H1 (cell line): ENCODE results near the gene PDE4C. TPM values are rescaled to one million over a fixed set of nuclear protein-coding genes. Genes with fewer than 3 reads are reported as not detected.
A peak's percentile ranks its signal among the peaks of the same experiment; 100 is the strongest.

Source experiments
- CTCF ChIA-PET: fragments of 300-600 bp; sonication (Branson Sonifier 250); formaldehyde crosslinking; loops from one replicate; lab custom pipeline; 2021; ENCODE audit not compliant: partially characterized antibody; lab: Charles Lee
- POLR2A ChIA-PET: fragments of 300-600 bp; sonication (Branson Sonifier 250); formaldehyde crosslinking; loops from one replicate; lab custom pipeline; 2021; ENCODE audit warnings: inconsistent platforms; ENCODE audit not compliant: partially characterized antibody; lab: Charles Lee
- DNase-seq, 2 experiments: peaks; one replicate each; pipeline versions ENCODE4 v3.0.0 to v3.0.0-alpha.2; 2010 to 2022; ENCODE audit warnings: low spot score in 2 of 2, low read depth in 1 of 2, mixed read lengths in 1 of 2
- FAIRE-seq: peaks from 2 replicates; lab custom pipeline; 2011; peaks lifted over from hg19 to GRCh38; lab: Jason Lieb, UNC
- H2AFZ ChIP-seq: 2 replicates; pipeline ENCODE4 v1.8.1; 2012; ENCODE audit warnings: low read length, inconsistent platforms
- H2AK5ac ChIP-seq: 2 replicates; pipeline ENCODE4 v1.6.1; 2013; ENCODE audit warnings: low read depth, low read length
- H2BK120ac ChIP-seq: replicated peaks from 2 replicates; pipeline ENCODE3; 2013; ENCODE audit warnings: low read depth, low read length, inconsistent platforms
- H2BK12ac ChIP-seq: 2 replicates; pipeline ENCODE4 v1.6.1; 2013; ENCODE audit warnings: low read depth, low read length
- H2BK15ac ChIP-seq: 2 replicates; pipeline ENCODE4 v1.6.1; 2013; ENCODE audit warnings: low read length
- H2BK20ac ChIP-seq: 2 replicates; pipeline ENCODE4 v1.6.1; 2013; ENCODE audit warnings: low read length
- H2BK5ac ChIP-seq: 2 replicates; pipeline ENCODE4 v1.6.1; 2013; ENCODE audit warnings: low read depth, low read length
- H3K14ac ChIP-seq: 2 replicates; pipeline ENCODE4 v1.6.1; 2013; ENCODE audit warnings: inconsistent platforms; ENCODE audit not compliant: insufficient read length
- H3K18ac ChIP-seq: 2 replicates; pipeline ENCODE4 v1.6.1; 2013; ENCODE audit warnings: low read length; ENCODE audit errors: extremely low read depth
- H3K23ac ChIP-seq: 2 replicates; pipeline ENCODE4 v1.6.1; 2013; ENCODE audit warnings: inconsistent platforms; ENCODE audit not compliant: insufficient read length
- H3K23me2 ChIP-seq: 2 replicates; pipeline ENCODE4 v1.6.1; 2013; ENCODE audit warnings: low read depth, low read length
- H3K27ac ChIP-seq: 2 replicates; pipeline ENCODE4 v1.6.1; 2011; ENCODE audit warnings: low read depth, low read length, inconsistent platforms
- H3K27me3 ChIP-seq, 4 experiments: replicated peaks in 1 of 4; 1 replicate in 1 of 4; 2 replicates in 3 of 4; pipeline versions ENCODE4 v1.6.1 to v1.8.1; 2011 to 2013; ENCODE audit warnings: low read length in 3 of 4, mild to moderate bottlenecking in 3 of 4, inconsistent platforms in 2 of 4, mixed read lengths in 2 of 4, moderate library complexity in 1 of 4; ENCODE audit not compliant: control insufficient read depth in 3 of 4, insufficient read depth in 3 of 4; ENCODE audit errors: extremely low read depth in 1 of 4
- H3K36me3 ChIP-seq, 4 experiments: 2 replicates each; pipeline versions ENCODE4 v1.6.1 to v1.8.1; 2011 to 2013; ENCODE audit warnings: mild to moderate bottlenecking in 4 of 4, low read length in 3 of 4, moderate library complexity in 2 of 4, control low read depth in 1 of 4, inconsistent platforms in 1 of 4; ENCODE audit not compliant: insufficient read depth in 4 of 4, control insufficient read depth in 2 of 4
- H3K4ac ChIP-seq: replicated peaks from 2 replicates; pipeline ENCODE3; 2013; ENCODE audit warnings: low read length, low read depth, mixed read lengths, inconsistent platforms; ENCODE audit not compliant: insufficient read length
- H3K4me1 ChIP-seq, 4 experiments: replicated peaks in 1 of 4; 1 replicate in 1 of 4; 2 replicates in 3 of 4; pipeline versions ENCODE4 v1.6.1 to v1.8.1; 2011 to 2013; ENCODE audit warnings: low read length in 3 of 4, inconsistent platforms in 2 of 4, mixed read lengths in 1 of 4; ENCODE audit not compliant: insufficient read depth in 4 of 4, control insufficient read depth in 3 of 4
- H3K4me2 ChIP-seq, 2 experiments: 2 replicates each; pipeline versions ENCODE4 v1.6.1 to v1.8.1; 2011 to 2013; ENCODE audit warnings: low read depth in 2 of 2, low read length in 2 of 2, control low read depth in 1 of 2, inconsistent platforms in 1 of 2, mild to moderate bottlenecking in 1 of 2; ENCODE audit not compliant: insufficient read depth in 1 of 2
- H3K4me3 ChIP-seq, 4 experiments: fragments of 200-600, 300-600 bp in 1 of 4; sonication (generic), shearing (Covaris generic), sonication (Bioruptor Twin) in 1 of 4; 2 replicates each; pipeline versions ENCODE4 v1.5.1 to v1.8.1; 2011 to 2016; ENCODE audit warnings: low read length in 4 of 4, low read depth in 3 of 4, control low read depth in 2 of 4, inconsistent platforms in 2 of 4, mild to moderate bottlenecking in 2 of 4, mixed read lengths in 1 of 4, moderate library complexity in 1 of 4; ENCODE audit not compliant: insufficient read depth in 2 of 4; ENCODE audit errors: extremely low read depth in 1 of 4
- H3K56ac ChIP-seq: replicated peaks from 2 replicates; pipeline ENCODE3; 2013; ENCODE audit warnings: low read depth, mild to moderate bottlenecking, mixed read lengths, low read length, inconsistent platforms; ENCODE audit not compliant: insufficient read length
- H3K79me1 ChIP-seq: 2 replicates; pipeline ENCODE4 v1.6.1; 2013; ENCODE audit warnings: low read depth, low read length, control low read depth
- H3K79me2 ChIP-seq, 2 experiments: 2 replicates each; pipeline versions ENCODE4 v1.6.1 to v1.8.1; 2012 to 2013; ENCODE audit warnings: low read length in 2 of 2, mild to moderate bottlenecking in 2 of 2, inconsistent platforms in 1 of 2; ENCODE audit not compliant: insufficient read depth in 2 of 2, control insufficient read depth in 1 of 2
- H3K9ac ChIP-seq, 4 experiments: replicated peaks in 1 of 4; 1 replicate in 1 of 4; 2 replicates in 3 of 4; pipeline versions ENCODE4 v1.6.1 to v1.8.1; 2011 to 2013; ENCODE audit warnings: low read depth in 3 of 4, low read length in 3 of 4, control low read depth in 2 of 4, mild to moderate bottlenecking in 2 of 4, moderate library complexity in 2 of 4, inconsistent platforms in 1 of 4; ENCODE audit errors: extremely low read depth in 1 of 4
- H3K9me3 ChIP-seq, 2 experiments: 2 replicates each; pipeline versions ENCODE4 v1.6.1 to v1.8.1; 2012 to 2013; ENCODE audit warnings: mild to moderate bottlenecking in 2 of 2, moderate library complexity in 2 of 2, control low read depth in 1 of 2, inconsistent platforms in 1 of 2, low read depth in 1 of 2, low read length in 1 of 2, mixed read lengths in 1 of 2; ENCODE audit not compliant: insufficient read depth in 2 of 2
- H4K20me1 ChIP-seq, 2 experiments: replicated peaks in 1 of 2; 2 replicates each; pipeline versions ENCODE3 to v1.8.1; 2011 to 2013; ENCODE audit warnings: inconsistent platforms in 2 of 2, low read length in 2 of 2, mild to moderate bottlenecking in 1 of 2; ENCODE audit not compliant: insufficient read depth in 2 of 2, control insufficient read depth in 1 of 2
- H4K5ac ChIP-seq: 2 replicates; pipeline ENCODE4 v1.6.1; 2013; ENCODE audit warnings: low read length, low read depth, mixed read lengths, inconsistent platforms; ENCODE audit not compliant: insufficient read length
- H4K8ac ChIP-seq: 2 replicates; pipeline ENCODE4 v1.8.0; 2013; ENCODE audit warnings: mild to moderate bottlenecking, moderate library complexity, low read length, inconsistent platforms; ENCODE audit not compliant: insufficient read depth; ENCODE audit errors: extremely low read depth
- H4K91ac ChIP-seq: replicated peaks from 2 replicates; pipeline ENCODE3; 2013; ENCODE audit warnings: low read length, mixed read lengths, inconsistent platforms; ENCODE audit not compliant: insufficient read length
- KDM1A ChIP-seq: fragments of 200-600, 300-600 bp; sonication (generic); IDR thresholded peaks from 2 replicates; pipeline ENCODE4 v1.7.1; 2016; ENCODE audit warnings: mild to moderate bottlenecking, low read length, borderline replicate concordance
- MAFK ChIP-seq: IDR thresholded peaks from 2 replicates; pipeline ENCODE4 v1.6.1; 2012; ENCODE audit warnings: low read depth, mild to moderate bottlenecking, improper control_type of control experiment, low read length
- POU5F1 ChIP-seq: IDR thresholded peaks from 2 replicates; pipeline ENCODE4 v1.6.1; 2011; ENCODE audit warnings: low read depth, mild to moderate bottlenecking, low read length, moderate library complexity
- WGBS, 2 experiments: shearing (Covaris generic) in 1 of 2; methylation state at CpG; one replicate each; pipeline versions ENCODE4 v1.1.6 to v1.1.7; 2013 to 2015; ENCODE audit warnings: low lambda C conversion rate in 2 of 2, mixed read lengths in 2 of 2, inconsistent platforms in 1 of 2, low coverage in 1 of 2, missing lambda C conversion rate in 1 of 2; ENCODE audit not compliant: insufficient replicate concordance in 2 of 2, insufficient coverage in 1 of 2, insufficient read length in 1 of 2; ENCODE audit errors: extremely low coverage in 1 of 2, missing lambda C conversion rate in 1 of 2; 5-methylcytosine and 5-hydroxymethylcytosine counted together
- polyA plus RNA-seq, 7 experiments: library from polyadenylated mRNA; depleted of rRNA in 3 of 7; stranded (reverse) in 5 of 7; unstranded in 2 of 7; fragments of >200 nt in 5 of 7; fragments of 200-250 nt in 2 of 7; gene quantifications; 1 replicate in 5 of 7; 2 replicates in 1 of 7; 4 replicates in 1 of 7; pipeline versions ENCODE4 v1.2.1 to v1.2.3, GENCODE V29; 2011 to 2013; ENCODE audit warnings: missing spikeins in 2 of 7, mixed read lengths in 2 of 7
- total RNA-seq: library from RNA; stranded (reverse); fragmentation: NEBNext Ultra II Directional; extraction: Animal tissue kit (Norgen Biotek cat#: 25700); gene quantifications from 2 replicates; pipeline ENCODE4 v1.2.1, GENCODE V29; 2021

Gene PDE4C
- total and polyA plus RNA-seq, 2 of the 8 experiments (the other 6 are each of a cell fraction or from before 2014, with no cell fraction given) = 2.7 to 3.1 TPM

- H3K23me2 ChIP-seq = no peaks in the 10 kb centered on the region
- no peak overlapping the region for H3K4me2 ChIP-seq
- no peak overlapping the region for H3K23ac ChIP-seq
- DNase-seq = no peak
- no peak overlapping the region for H2BK120ac ChIP-seq
- H3K18ac ChIP-seq = no peak overlapping the region
- H2BK12ac ChIP-seq = peak overlapping the region; percentile 50; the same call in 1 of the 2 replicates
- peak overlapping the region; percentile 38 for H3K4ac ChIP-seq
- no peak overlapping the region for H3K14ac ChIP-seq
- no peak overlapping the region for H4K5ac ChIP-seq
- H4K8ac ChIP-seq = no peak overlapping the region
- no peaks in the 10 kb centered on the region for H3K79me1 ChIP-seq
- no peak overlapping the region for H3K27ac ChIP-seq
- H2AK5ac ChIP-seq = no peak overlapping the region
- ChIA-PET CTCF (interaction anchor here (0.6 to 18.7 kb wide), 17 partner anchors 8 to 287 kb away, joined by 3 to 305 read pairs (median 4); partner anchors contain the start of genes IQCN, JUND and RAB3A), POLR2A (interaction anchor here (1.4 to 7.4 kb wide), 6 partner anchors 9 to 43 kb away, joined by 3 to 65 read pairs (median 12); partner anchors contain the start of genes JUND and RAB3A)
- peak overlapping the region; percentile 95 for H2BK15ac ChIP-seq
- H3K9ac ChIP-seq = no peak overlapping the region
- H3K56ac ChIP-seq = no peak overlapping the region
- no peak overlapping the region for H3K4me3 ChIP-seq
- peaks cover 0 to 3% (median 0%) of the 10 kb centered on the region in 4 experiments; a peak in 3 of 7 replicates for H3K27me3 ChIP-seq
- no peaks in the 10 kb centered on the region for H3K36me3 ChIP-seq
- peaks cover 4 to 10% (median 7%) of the 10 kb centered on the region in 4 experiments for H3K4me1 ChIP-seq
- no peak overlapping the region for H2AFZ ChIP-seq
- no peak for FAIRE-seq
- WGBS, 2 experiments = 88% methylated on average over 5 of the region's 5 CpGs; no CpG with 5 or more reads in 1 of the 2 experiments
- no peaks in the 10 kb centered on the region for H3K79me2 ChIP-seq
- no peak overlapping the region for H4K91ac ChIP-seq
- H4K20me1 ChIP-seq = no peaks in the 10 kb centered on the region
- H2BK5ac ChIP-seq = no peak overlapping the region; the same call in 1 of the 2 replicates
- H3K9me3 ChIP-seq = no peaks in the 10 kb centered on the region
- 0 out of 2 replicates have a peak overlapping the region, but pooled peaks have one; percentile 61 for H2BK20ac ChIP-seq
- TF ChIP-seq POU5F1 (no peak), KDM1A (no peak), MAFK (no peak)
These were observed 23.6 kb upstream of the PDE4C start for GRCh38 chr19:18249834-18250233.
